HCT116 (cell line): Measurements from ENCODE around the gene NELL1. TPM values are rescaled to one million over a fixed set of nuclear protein-coding genes. Genes with fewer than 3 reads are reported as not detected.

Experiments used
- ATAC-seq: fragments of 200-7000 bp; cut with Tn5 transposase; 2 replicates; pipeline ENCODE4 v1.9.1; 2020; ENCODE audit warnings: mild to moderate bottlenecking, moderate library complexity
- BruUV-seq: library from RNA; stranded (reverse); fragments of 400-500 nt; replicated peaks from 2 replicates; lab custom pipeline; 2021; lab: Mats Ljungman, UMichigan
- CTCF ChIA-PET: fragments of 300-600 bp; sonication (Branson Sonifier 250); formaldehyde crosslinking; loops from one replicate; lab custom pipeline; 2021; ENCODE audit warnings: antibody characterized with exemption; lab: Charles Lee
- POLR2A ChIA-PET: fragments of 300-600, 350-600 bp; sonication (Branson Sonifier 250); formaldehyde crosslinking; loops from one replicate; lab custom pipeline; 2021; ENCODE audit warnings: antibody characterized with exemption; lab: Charles Lee
- RAD21 ChIA-PET, 2 experiments: fragments of 300-600 bp; sonication (Branson Sonifier 250); formaldehyde crosslinking; loops; one replicate each; lab custom pipeline; 2023; ENCODE audit warnings: low total read pairs in 2 of 2; ENCODE audit not compliant: uncharacterized antibody in 2 of 2, unreplicated experiment in 2 of 2, low non-redundant PET in 1 of 2; lab: Charles Lee
- DNase-seq: peaks from one replicate; pipeline ENCODE4 v3.0.0-alpha.2; 2010; ENCODE audit warnings: low read depth, low spot score
- H2AFZ ChIP-seq: fragments of 200-600 bp; shearing (Covaris generic), sonication (generic); 2 replicates; pipeline ENCODE4 v1.6.1; 2017; ENCODE audit warnings: low read depth, mixed run types, mixed read lengths, antibody characterized with exemption, low read length; ENCODE audit not compliant: poor library complexity, severe bottlenecking
- H3K27ac ChIP-seq: 2 replicates; pipeline ENCODE4 v1.5.1; 2012; ENCODE audit warnings: low read depth, low read length
- H3K27me3 ChIP-seq: fragments of 200-600 bp; sonication (generic); 2 replicates; pipeline ENCODE4 v1.6.1; 2016; ENCODE audit warnings: mixed run types, low read length, mixed read lengths; ENCODE audit not compliant: insufficient read depth
- H3K36me3 ChIP-seq, 2 experiments: fragments of 200-500 bp in 1 of 2; fragments of 200-600 bp in 1 of 2; sonication (Bioruptor generic) in 1 of 2; sonication (generic) in 1 of 2; 2 replicates each; pipeline versions ENCODE4 v1.5.1 to v1.6.1; 2014 to 2016; ENCODE audit warnings: low read length in 2 of 2, inconsistent platforms in 1 of 2, mixed read lengths in 1 of 2, mixed run types in 1 of 2; ENCODE audit not compliant: insufficient read depth in 2 of 2, control insufficient read depth in 1 of 2
- H3K4me1 ChIP-seq, 2 experiments: fragments of 200-600 bp in 1 of 2; sonication (generic) in 1 of 2; 2 replicates each; pipeline versions ENCODE4 v1.5.1 to v1.6.1; 2012 to 2017; ENCODE audit warnings: low read length in 2 of 2, inconsistent platforms in 1 of 2, mild to moderate bottlenecking in 1 of 2, mixed read lengths in 1 of 2, mixed run types in 1 of 2, moderate library complexity in 1 of 2; ENCODE audit not compliant: insufficient read depth in 2 of 2, control insufficient read depth in 1 of 2
- H3K4me2 ChIP-seq: fragments of 200-600 bp; sonication (generic); 2 replicates; pipeline ENCODE4 v1.6.1; 2017; ENCODE audit warnings: mixed run types, low read length, mixed read lengths
- H3K4me3 ChIP-seq, 2 experiments: fragments of 200-600 bp in 1 of 2; sonication (generic) in 1 of 2; replicated peaks in 1 of 2; 2 replicates each; pipeline ENCODE4 v1.5.1; 2011 to 2016; ENCODE audit warnings: low read length in 2 of 2, control low read depth in 1 of 2, low read depth in 1 of 2, mild to moderate bottlenecking in 1 of 2, mixed read lengths in 1 of 2, mixed run types in 1 of 2
- H3K79me2 ChIP-seq: fragments of 200-600 bp; sonication (generic); 2 replicates; pipeline ENCODE4 v1.6.1; 2017; ENCODE audit warnings: mild to moderate bottlenecking, mixed run types, low read length, moderate library complexity, mixed read lengths; ENCODE audit not compliant: insufficient read depth
- H3K9ac ChIP-seq: fragments of 200-600 bp; sonication (generic); 2 replicates; pipeline ENCODE4 v1.6.1; 2016; ENCODE audit warnings: low read length, mixed read lengths
- H3K9me2 ChIP-seq: fragments of 200-600 bp; sonication (generic), shearing (Covaris generic); 2 replicates; pipeline ENCODE4 v1.6.1; 2017; ENCODE audit warnings: mixed run types, mild to moderate bottlenecking, moderate library complexity; ENCODE audit not compliant: insufficient read depth
- H3K9me3 ChIP-seq, 2 experiments: fragments of 200-500 bp in 1 of 2; fragments of 200-600 bp in 1 of 2; sonication (Bioruptor generic) in 1 of 2; sonication (generic) in 1 of 2; 2 replicates each; pipeline ENCODE4 v1.6.1; 2014 to 2017; ENCODE audit warnings: low read length in 2 of 2, mixed read lengths in 2 of 2, inconsistent platforms in 1 of 2, low read depth in 1 of 2, mild to moderate bottlenecking in 1 of 2, mixed run types in 1 of 2, moderate library complexity in 1 of 2; ENCODE audit not compliant: control insufficient read depth in 1 of 2, insufficient read depth in 1 of 2
- H4K20me1 ChIP-seq: fragments of 200-600 bp; sonication (generic), shearing (Covaris generic); 2 replicates; pipeline ENCODE4 v1.6.1; 2017; ENCODE audit warnings: mixed run types, mild to moderate bottlenecking, moderate library complexity; ENCODE audit not compliant: insufficient read depth
- CBX3 ChIP-seq: IDR thresholded peaks from 2 replicates; pipeline ENCODE4 v1.6.1; 2012; ENCODE audit warnings: low read depth
- CEBPB ChIP-seq: IDR thresholded peaks from 2 replicates; pipeline ENCODE4 v1.6.1; 2012; ENCODE audit warnings: low read depth
- EGR1 ChIP-seq: IDR thresholded peaks from 2 replicates; pipeline ENCODE4 v1.6.1; 2012; ENCODE audit warnings: low read depth
- JUND ChIP-seq: IDR thresholded peaks from 2 replicates; pipeline ENCODE4 v1.6.1; 2012
- POLR2A ChIP-seq: IDR thresholded peaks from 2 replicates; pipeline ENCODE4 v1.7.0; 2011; ENCODE audit warnings: borderline replicate concordance; ENCODE audit not compliant: insufficient read depth, insufficient read length; ENCODE audit errors: extremely low read depth
- RAD21 ChIP-seq: IDR thresholded peaks from 2 replicates; pipeline ENCODE4 v1.6.1; 2012; ENCODE audit warnings: low read depth, mild to moderate bottlenecking
- REST ChIP-seq: IDR thresholded peaks from 2 replicates; pipeline ENCODE4 v1.6.1; 2012; ENCODE audit warnings: low read depth
- SRF ChIP-seq: IDR thresholded peaks from 2 replicates; pipeline ENCODE4 v1.6.1; 2012; ENCODE audit warnings: low read depth
- YY1 ChIP-seq: IDR thresholded peaks from 2 replicates; pipeline ENCODE4 v1.6.1; 2011; ENCODE audit warnings: low read length, low read depth, moderate library complexity, mild to moderate bottlenecking; ENCODE audit not compliant: insufficient replicate concordance; ENCODE audit errors: extremely low read depth
- ZBTB33 ChIP-seq: IDR thresholded peaks from 2 replicates; pipeline ENCODE4 v1.6.1; 2011; ENCODE audit warnings: mild to moderate bottlenecking, low read length, moderate library complexity; ENCODE audit not compliant: insufficient replicate concordance; ENCODE audit errors: extremely low read depth
- ZNF274 ChIP-seq: fragments of 200-500 bp; sonication (Bioruptor generic); IDR thresholded peaks from 2 replicates; pipeline ENCODE4 v1.6.1; 2014; ENCODE audit warnings: mild to moderate bottlenecking, low read depth, low read length, inconsistent platforms
- intact Hi-C: fragments of 100-400 bp; cut with micrococcal nuclease; formaldehyde crosslinking; loops from 2 replicates; pipeline ENCODE4 v1.10.0; 2022
- total RNA-seq: library from RNA; stranded (reverse); gene quantifications from one replicate; pipeline ENCODE4 v1.2.1, GENCODE V29; 2021; ENCODE audit not compliant: unreplicated experiment

Gene NELL1
- total RNA-seq, 1 experiment from 2014 or later = not detected

- BruUV-seq = no TSS peak
- no peak overlapping the region for H3K9ac ChIP-seq
- H3K9me2 ChIP-seq = no peaks in the 10 kb centered on the region
- no peak overlapping the region for H3K27ac ChIP-seq
- no peaks in the 10 kb centered on the region for H4K20me1 ChIP-seq
- H2AFZ ChIP-seq = no peak overlapping the region
- DNase-seq (no peak), ATAC-seq (no peak)
- TF ChIP-seq YY1 (no peak), REST (no peak), RAD21 (no peak), ZNF274 (no peak), SRF (no peak), CBX3 (no peak), ZBTB33 (no peak), CEBPB (no peak), EGR1 (no peak), POLR2A (no peak), JUND (no peak)
- H3K9me3 ChIP-seq = peaks cover 0 to 12% of the 10 kb centered on the region in 2 experiments; a peak in 1 of 4 replicates
- no peaks in the 10 kb centered on the region for H3K27me3 ChIP-seq
- CTCF ChIA-PET = no interaction called here
- no peaks in the 10 kb centered on the region for H3K4me1 ChIP-seq
- POLR2A ChIA-PET = no interaction called here
- intact Hi-C loops = no loop called here
- no peak overlapping the region for H3K4me3 ChIP-seq
- RAD21 ChIA-PET = no interaction called here
- H3K4me2 ChIP-seq = no peak overlapping the region
- H3K79me2 ChIP-seq = no peaks in the 10 kb centered on the region
- no peaks in the 10 kb centered on the region for H3K36me3 ChIP-seq
These were observed 379.2 kb downstream of the NELL1 start for GRCh38 chr11:21048626-21049025.
